ENCODE measurements around the gene PCNX1.
"Not testable (repeated sequence)": the region's sequence is repeated elsewhere in the genome, so short reads cannot be mapped to it uniquely, and the experiment has no call there.

Gene PCNX1

GRCh38 chr14:71123579-71124135 is 216.4 kb downstream of the PCNX1 start:
- no peak for DNase-seq (ENCODE audit: low read depth)
- TF ChIP-seq CTCF (IDR thresholded peaks at IDR 0.05; ENCODE audit: control insufficient read depth, extremely low read depth, insufficient read depth), result no peak

GRCh38 chr14:71129716-71130490 is 222.6 kb downstream of the PCNX1 start:
- not testable (repeated sequence) for H3K4me3 ChIP-seq (ENCODE audit: low read depth, low read length); DNase-seq (ENCODE audit: low read depth)

More at GRCh38 chr14:71123579-71124135, 216.4 kb downstream of the PCNX1 start:
- no peak overlapping the region for H3K4me3 ChIP-seq (ENCODE audit: low read depth, low read length)

GRCh38 chr14:71130491-71131179 is 223.4 kb downstream of the PCNX1 start:
- TF ChIP-seq CTCF (IDR thresholded peaks at IDR 0.05; ENCODE audit: control insufficient read depth, extremely low read depth, insufficient read depth), result no peak
- no peak for DNase-seq (ENCODE audit: low read depth)
- no peak overlapping the region for H3K4me3 ChIP-seq (ENCODE audit: low read depth, low read length)

- no peak for DNase-seq (ENCODE audit: low read depth)
- H3K4me3 ChIP-seq (ENCODE audit: low read depth, low read length), result no peak overlapping the region
- TF ChIP-seq CTCF (IDR thresholded peaks at IDR 0.05; ENCODE audit: control insufficient read depth, extremely low read depth, insufficient read depth), result no peak
These were observed 226.0 kb downstream of the PCNX1 start for GRCh38 chr14:71133296-71133695.

- no peak for TF ChIP-seq CTCF (IDR thresholded peaks at IDR 0.05; ENCODE audit: control insufficient read depth, extremely low read depth, insufficient read depth)
- DNase-seq (ENCODE audit: low read depth), result no peak
- H3K4me3 ChIP-seq (ENCODE audit: low read depth, low read length), result no peak overlapping the region
These were observed 228.2 kb downstream of the PCNX1 start for GRCh38 chr14:71135496-71135895.

GRCh38 chr14:71135911-71136310 is 228.7 kb downstream of the PCNX1 start:
- no peak for DNase-seq (ENCODE audit: low read depth)
- TF ChIP-seq CTCF (IDR thresholded peaks at IDR 0.05; ENCODE audit: control insufficient read depth, extremely low read depth, insufficient read depth), result no peak
- no peak overlapping the region for H3K4me3 ChIP-seq (ENCODE audit: low read depth, low read length)

- no peak overlapping the region for H3K4me3 ChIP-seq (ENCODE audit: low read depth, low read length)
- no peak for TF ChIP-seq CTCF (IDR thresholded peaks at IDR 0.05; ENCODE audit: control insufficient read depth, extremely low read depth, insufficient read depth)
- no peak for DNase-seq (ENCODE audit: low read depth)
These were observed 229.3 kb downstream of the PCNX1 start for GRCh38 chr14:71136386-71137060.
